Neural cell (in vitro differentiated cells): Measurements from ENCODE around the gene CUL2. TPM values are rescaled to one million over a fixed set of nuclear protein-coding genes. Genes with fewer than 3 reads are reported as not detected.
"Not testable (repeated sequence)": the region's sequence is repeated elsewhere in the genome, so short reads cannot be mapped to it uniquely, and the experiment has no call there.

Source experiments
- H2AFZ ChIP-seq: fragments of 200-600, 300-800 bp; sonication (generic), shearing (Covaris generic); 2 replicates; pipeline ENCODE4 v1.6.0; 2014; ENCODE audit warnings: low read depth, mild to moderate bottlenecking, antibody characterized with exemption, low read length, moderate library complexity
- H3F3A ChIP-seq: fragments of 200-600 bp; shearing (Covaris generic); 2 replicates; pipeline ENCODE4 v1.6.1; 2016; ENCODE audit warnings: mild to moderate bottlenecking, moderate library complexity, mixed read lengths, antibody characterized with exemption, low read length; ENCODE audit not compliant: insufficient read depth, poor library complexity, severe bottlenecking
- H3K27ac ChIP-seq: fragments of 200-600, 300-800 bp; sonication (generic), shearing (Covaris generic); 2 replicates; pipeline ENCODE4 v1.5.1; 2014; ENCODE audit warnings: mild to moderate bottlenecking, low read length, moderate library complexity
- H3K27me3 ChIP-seq: fragments of 300-800, 200-600 bp; sonication (generic), shearing (Covaris generic); 2 replicates; pipeline ENCODE4 v1.6.0; 2014; ENCODE audit warnings: mild to moderate bottlenecking, low read depth, low read length, moderate library complexity; ENCODE audit not compliant: insufficient read depth
- H3K36me3 ChIP-seq: fragments of 300-800, 200-600 bp; sonication (generic), shearing (Covaris generic); 2 replicates; pipeline ENCODE4 v1.5.1; 2014; ENCODE audit warnings: mild to moderate bottlenecking, antibody characterized with exemption, low read length, moderate library complexity; ENCODE audit not compliant: insufficient read depth
- H3K4me2 ChIP-seq: fragments of 300-800, 200-600 bp; sonication (generic), shearing (Covaris generic); 2 replicates; pipeline ENCODE4 v1.6.0; 2014; ENCODE audit warnings: mild to moderate bottlenecking, low read length
- H3K4me3 ChIP-seq: fragments of 300-800, 200-600 bp; sonication (generic), shearing (Covaris generic); 2 replicates; pipeline ENCODE4 v1.5.1; 2014; ENCODE audit warnings: mild to moderate bottlenecking, low read length, moderate library complexity
- H3K79me2 ChIP-seq: fragments of 200-600 bp; shearing (Covaris generic); replicated peaks from 2 replicates; pipeline ENCODE4 v1.6.0; 2014; ENCODE audit warnings: mild to moderate bottlenecking, low read length, moderate library complexity; ENCODE audit not compliant: insufficient read depth
- H3K9ac ChIP-seq: fragments of 300-800, 200-600 bp; sonication (generic), shearing (Covaris generic); 2 replicates; pipeline ENCODE4 v1.6.1; 2016; ENCODE audit warnings: mild to moderate bottlenecking, low read length, mixed read lengths
- H3K9me2 ChIP-seq: fragments of 200-600 bp; shearing (Covaris generic); 2 replicates; pipeline ENCODE4 v1.6.1; 2016; ENCODE audit warnings: mild to moderate bottlenecking, low read length, mixed read lengths; ENCODE audit not compliant: insufficient read depth
- H3K9me3 ChIP-seq: fragments of 200-600, 300-800 bp; sonication (generic), shearing (Covaris generic); 2 replicates; pipeline ENCODE4 v1.6.1; 2016; ENCODE audit warnings: mild to moderate bottlenecking, mixed run types, low read length, moderate library complexity, mixed read lengths
- H4K20me1 ChIP-seq: fragments of 200-600 bp; shearing (Covaris generic); 2 replicates; pipeline ENCODE4 v1.6.1; 2016; ENCODE audit warnings: mild to moderate bottlenecking, mixed run types; ENCODE audit not compliant: insufficient read depth
- CTCF ChIP-seq: fragments of 450-650 bp; IDR thresholded peaks from 2 replicates; pipeline ENCODE4 v1.5.1; 2014; ENCODE audit warnings: antibody characterized with exemption, mild to moderate bottlenecking, moderate library complexity; ENCODE audit not compliant: poor library complexity, severe bottlenecking
- EP300 ChIP-seq: fragments of 450-650 bp; conservative IDR thresholded peaks from 2 replicates; pipeline ENCODE4 v1.6.1; 2014; ENCODE audit warnings: antibody characterized with exemption, mild to moderate bottlenecking, moderate library complexity; ENCODE audit not compliant: poor library complexity, severe bottlenecking
- EZH2 ChIP-seq: fragments of 200-600, 300-800 bp; shearing (Covaris generic), sonication (generic); IDR thresholded peaks from 2 replicates; pipeline ENCODE4 v1.6.1; 2014; ENCODE audit warnings: antibody characterized with exemption, low read length, borderline replicate concordance, mild to moderate bottlenecking; ENCODE audit not compliant: insufficient read depth, poor library complexity, severe bottlenecking
- MXI1 ChIP-seq: fragments of 450-650 bp; conservative IDR thresholded peaks from 2 replicates; pipeline ENCODE4 v1.6.1; 2014; ENCODE audit warnings: antibody characterized with exemption, mild to moderate bottlenecking; ENCODE audit not compliant: poor library complexity, severe bottlenecking
- POLR2AphosphoS5 ChIP-seq: IDR thresholded peaks from 2 replicates; pipeline ENCODE4 v1.6.1; 2012
- RAD21 ChIP-seq: fragments of 450-650 bp; conservative IDR thresholded peaks from 2 replicates; pipeline ENCODE4 v1.6.1; 2014; ENCODE audit warnings: antibody characterized with exemption, mild to moderate bottlenecking, moderate library complexity
- SMC3 ChIP-seq: fragments of 450-650 bp; conservative IDR thresholded peaks from 2 replicates; pipeline ENCODE4 v1.6.1; 2014; ENCODE audit warnings: antibody characterized with exemption, mild to moderate bottlenecking, moderate library complexity; ENCODE audit not compliant: poor library complexity
- TAF1 ChIP-seq: IDR thresholded peaks from 2 replicates; pipeline ENCODE4 v1.6.1; 2012; ENCODE audit warnings: low read depth
- polyA plus RNA-seq: library from polyadenylated mRNA; depleted of rRNA; stranded (reverse); fragments of >200 nt; gene quantifications from 2 replicates; pipeline ENCODE4 v1.2.3, GENCODE V29; 2014
- TF ChIP-seq, protein P1 (sequence below): IDR thresholded peaks from 2 replicates; pipeline ENCODE4 v1.6.1; 2012; ENCODE audit warnings: borderline replicate concordance

CUL2 gene
- polyA plus RNA-seq, 1 donor from 2014 or later: 40.5 TPM

DNA sequence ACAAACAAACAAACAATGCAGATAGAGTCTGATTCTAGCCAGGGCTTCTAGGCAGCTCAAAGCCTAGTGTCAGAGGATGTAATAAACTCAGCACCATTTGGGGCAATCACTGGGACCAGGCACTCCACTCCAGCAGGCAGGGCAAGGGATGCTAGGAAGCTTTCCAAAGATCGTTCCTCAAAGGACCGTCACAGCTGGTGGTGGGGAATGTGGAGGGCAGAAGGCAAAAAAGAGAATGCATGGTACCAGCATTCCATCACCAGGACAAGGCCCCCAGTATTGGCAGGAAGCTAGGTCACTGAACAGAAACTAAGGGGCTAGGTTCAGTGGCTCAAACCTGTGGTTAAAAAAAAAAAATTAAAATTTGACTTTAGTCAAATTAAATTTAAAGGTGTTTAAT is 94.2 kb downstream of the CUL2 start (continued):
- no peak for TF ChIP-seq EZH2

GRCh38 chr10:34994565-34995142 is 95.5 kb downstream of the CUL2 start:
- Histone ChIP-seq H3K9ac (no peak overlapping the region), H3K79me2 (no peaks in the 10 kb centered on the region), H3K9me3 (no peaks in the 10 kb centered on the region), H3K9me2 (no peaks in the 10 kb centered on the region), H3K4me3 (no peak overlapping the region), H3K27ac (no peak overlapping the region), H3K36me3 (no peaks in the 10 kb centered on the region), H3K4me2 (no peak overlapping the region), H3F3A (no peaks in the 10 kb centered on the region), H2AFZ (no peak overlapping the region), H4K20me1 (no peaks in the 10 kb centered on the region), H3K27me3 (no peaks in the 10 kb centered on the region)
- TF ChIP-seq EP300 (no peak), TAF1 (no peak), RAD21 (peak; percentile 57), CTCF (peak; percentile 67), POLR2AphosphoS5 (no peak), EZH2 (no peak), MXI1 (no peak), SMC3 (peak; percentile 59)
- TF ChIP-seq, protein P1, sequence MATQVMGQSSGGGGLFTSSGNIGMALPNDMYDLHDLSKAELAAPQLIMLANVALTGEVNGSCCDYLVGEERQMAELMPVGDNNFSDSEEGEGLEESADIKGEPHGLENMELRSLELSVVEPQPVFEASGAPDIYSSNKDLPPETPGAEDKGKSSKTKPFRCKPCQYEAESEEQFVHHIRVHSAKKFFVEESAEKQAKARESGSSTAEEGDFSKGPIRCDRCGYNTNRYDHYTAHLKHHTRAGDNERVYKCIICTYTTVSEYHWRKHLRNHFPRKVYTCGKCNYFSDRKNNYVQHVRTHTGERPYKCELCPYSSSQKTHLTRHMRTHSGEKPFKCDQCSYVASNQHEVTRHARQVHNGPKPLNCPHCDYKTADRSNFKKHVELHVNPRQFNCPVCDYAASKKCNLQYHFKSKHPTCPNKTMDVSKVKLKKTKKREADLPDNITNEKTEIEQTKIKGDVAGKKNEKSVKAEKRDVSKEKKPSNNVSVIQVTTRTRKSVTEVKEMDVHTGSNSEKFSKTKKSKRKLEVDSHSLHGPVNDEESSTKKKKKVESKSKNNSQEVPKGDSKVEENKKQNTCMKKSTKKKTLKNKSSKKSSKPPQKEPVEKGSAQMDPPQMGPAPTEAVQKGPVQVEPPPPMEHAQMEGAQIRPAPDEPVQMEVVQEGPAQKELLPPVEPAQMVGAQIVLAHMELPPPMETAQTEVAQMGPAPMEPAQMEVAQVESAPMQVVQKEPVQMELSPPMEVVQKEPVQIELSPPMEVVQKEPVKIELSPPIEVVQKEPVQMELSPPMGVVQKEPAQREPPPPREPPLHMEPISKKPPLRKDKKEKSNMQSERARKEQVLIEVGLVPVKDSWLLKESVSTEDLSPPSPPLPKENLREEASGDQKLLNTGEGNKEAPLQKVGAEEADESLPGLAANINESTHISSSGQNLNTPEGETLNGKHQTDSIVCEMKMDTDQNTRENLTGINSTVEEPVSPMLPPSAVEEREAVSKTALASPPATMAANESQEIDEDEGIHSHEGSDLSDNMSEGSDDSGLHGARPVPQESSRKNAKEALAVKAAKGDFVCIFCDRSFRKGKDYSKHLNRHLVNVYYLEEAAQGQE: no peak

DNA sequence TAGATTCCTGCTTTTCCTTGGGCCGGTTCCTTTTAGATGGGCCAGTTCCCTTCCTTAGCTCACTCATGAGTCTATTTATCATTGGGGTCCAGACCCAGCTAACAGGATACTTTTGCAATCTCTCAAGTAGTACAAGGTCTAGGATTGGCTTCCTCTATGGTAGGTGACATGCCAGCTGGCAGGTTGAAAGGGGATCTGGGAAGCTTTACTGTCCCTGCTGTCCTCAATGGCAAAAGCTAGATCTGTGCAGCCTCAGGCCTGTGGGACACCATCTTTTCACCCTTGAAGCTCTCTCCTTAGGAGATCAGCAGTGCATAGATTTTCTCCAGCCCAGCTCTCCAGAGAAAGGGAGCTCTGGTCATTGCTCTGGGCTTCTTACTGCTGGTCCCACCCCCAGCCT is 96.4 kb downstream of the CUL2 start:
- no peaks in the 10 kb centered on the region for H3K9me3 ChIP-seq
- H4K20me1 ChIP-seq: no peaks in the 10 kb centered on the region
- no peaks in the 10 kb centered on the region for H3K36me3 ChIP-seq
- no peak overlapping the region for H3K9ac ChIP-seq
- no peaks in the 10 kb centered on the region for H3K27me3 ChIP-seq
- no peaks in the 10 kb centered on the region for H3K9me2 ChIP-seq
- no peak overlapping the region for H2AFZ ChIP-seq
- H3K27ac ChIP-seq: no peak overlapping the region
- TF ChIP-seq EZH2 (no peak), POLR2AphosphoS5 (no peak), RAD21 (no peak), SMC3 (no peak), CTCF (no peak), TAF1 (no peak), MXI1 (no peak), EP300 (no peak)
- TF ChIP-seq, protein P1: no peak
- H3K4me3 ChIP-seq: no peak overlapping the region
- no peaks in the 10 kb centered on the region for H3F3A ChIP-seq
- no peak overlapping the region for H3K4me2 ChIP-seq
- H3K79me2 ChIP-seq: no peaks in the 10 kb centered on the region

DNA sequence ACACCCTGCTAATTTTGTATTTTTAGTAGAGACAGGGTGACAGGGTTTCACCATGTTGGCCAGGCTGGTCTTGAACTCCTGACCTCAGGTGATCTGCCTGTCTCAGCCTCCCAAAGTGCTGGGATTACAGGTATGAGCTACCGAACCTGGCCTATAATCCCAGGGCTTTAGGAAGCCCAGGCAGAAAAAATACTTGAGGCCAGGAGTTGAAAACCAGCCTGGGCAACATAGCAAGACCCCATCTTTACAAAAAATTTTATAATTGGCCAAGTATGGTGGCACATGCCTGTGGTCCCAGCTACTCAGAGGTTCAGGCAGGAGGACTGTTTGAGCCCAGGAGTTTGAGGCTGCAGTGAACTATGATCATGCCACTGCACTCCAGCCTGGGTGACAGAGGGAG is 99.0 kb downstream of the CUL2 start:
- not testable (repeated sequence) for H3K9me3 ChIP-seq, H3K27me3 ChIP-seq, H3K27ac ChIP-seq, H2AFZ ChIP-seq, H3F3A ChIP-seq, H4K20me1 ChIP-seq, H3K4me2 ChIP-seq, H3K36me3 ChIP-seq, H3K79me2 ChIP-seq, H3K9ac ChIP-seq, H3K4me3 ChIP-seq, H3K9me2 ChIP-seq
